ENCODE results near the gene SRSF1.

- TF ChIP-seq EZH2phosphoT487 (IDR thresholded peaks at IDR 0.05; ENCODE audit: low read depth) (no peak), CTCF (IDR thresholded peaks at IDR 0.05; ENCODE audit: low read depth, low read length) (no peak)
Measured at GRCh38 chr17:57999010-57999495, 8.0 kb downstream of the SRSF1 start.
